Measurements from ENCODE around the gene RERE.

Gene RERE

GRCh38 chr1:8563944-8564537 lies 253.4 kb downstream of the RERE start:
- Histone ChIP-seq H2AFZ (ENCODE audit: low read depth, low read length) (no peak overlapping the region), H3K4me1 (ENCODE audit: insufficient read depth, low read length) (no peaks in the 10 kb centered on the region), H3K4me3 (ENCODE audit: low read depth in 1 of 2, low read length in 2 of 2) (no peak overlapping the region), H3K79me2 (ENCODE audit: insufficient read depth, low read length) (0 out of 2 replicates have a peak, but pooled peaks cover 3% of the 10 kb centered on the region), H3K36me3 (ENCODE audit: insufficient read depth, low read length) (no peaks in the 10 kb centered on the region), H3K9ac (ENCODE audit: low read depth, low read length) (no peak overlapping the region), H3K27ac (ENCODE audit: low read length) (no peak overlapping the region), H3K4me2 (ENCODE audit: insufficient read depth, low read length) (no peak overlapping the region), H3K27me3 (ENCODE audit: insufficient read depth, low read length, poor library complexity) (no peaks in the 10 kb centered on the region), H4K20me1 (ENCODE audit: insufficient read depth, low read length) (peaks cover 11% of the 10 kb centered on the region; the same call in 1 of the 2 replicates), H3K9me3 (ENCODE audit: insufficient read depth, low read length, severe bottlenecking) (no peaks in the 10 kb centered on the region)
- no peak for TF ChIP-seq CTCF (IDR thresholded peaks at IDR 0.05; ENCODE audit: borderline replicate concordance, extremely low read depth, low read length, poor library complexity, severe bottlenecking)
- no peak for TF ChIP-seq EZH2 (IDR thresholded peaks at IDR 0.05; ENCODE audit: borderline replicate concordance, low read depth, low read length, severe bottlenecking)
- DNase-seq (no peak), ATAC-seq (ENCODE audit: insufficient read depth, low read depth) (no peak)

GRCh38 chr1:8562881-8563865 lies 254.3 kb downstream of the RERE start:
- H3K4me2 ChIP-seq (ENCODE audit: insufficient read depth, low read length): no peak overlapping the region

GRCh38 chr1:8562222-8562621 lies 255.2 kb downstream of the RERE start:
- DNase-seq (no peak), ATAC-seq (ENCODE audit: insufficient read depth, low read depth) (no peak)
- H3K4me1 ChIP-seq (ENCODE audit: insufficient read depth, low read length): no peaks in the 10 kb centered on the region
- TF ChIP-seq CTCF (IDR thresholded peaks at IDR 0.05; ENCODE audit: borderline replicate concordance, extremely low read depth, low read length, poor library complexity, severe bottlenecking) (no peak), EZH2 (IDR thresholded peaks at IDR 0.05; ENCODE audit: borderline replicate concordance, low read depth, low read length, severe bottlenecking) (no peak)
- H3K9ac ChIP-seq (ENCODE audit: low read depth, low read length): no peak overlapping the region
- H3K79me2 ChIP-seq (ENCODE audit: insufficient read depth, low read length): 0 out of 2 replicates have a peak, but pooled peaks cover 3% of the 10 kb centered on the region
- H3K27me3 ChIP-seq (ENCODE audit: insufficient read depth, low read length, poor library complexity): no peaks in the 10 kb centered on the region
- no peaks in the 10 kb centered on the region for H3K36me3 ChIP-seq (ENCODE audit: insufficient read depth, low read length)
- H4K20me1 ChIP-seq (ENCODE audit: insufficient read depth, low read length): peaks cover 14% of the 10 kb centered on the region; the same call in 1 of the 2 replicates
- no peak overlapping the region for H3K27ac ChIP-seq (ENCODE audit: low read length)
- H3K4me2 ChIP-seq (ENCODE audit: insufficient read depth, low read length): no peak overlapping the region
- no peak overlapping the region for H3K4me3 ChIP-seq (ENCODE audit: low read depth in 1 of 2, low read length in 2 of 2)
- H2AFZ ChIP-seq (ENCODE audit: low read depth, low read length): no peak overlapping the region
- H3K9me3 ChIP-seq (ENCODE audit: insufficient read depth, low read length, severe bottlenecking): no peaks in the 10 kb centered on the region

More at GRCh38 chr1:8562881-8563865, 254.3 kb downstream of the RERE start:
- H3K27me3 ChIP-seq (ENCODE audit: insufficient read depth, low read length, poor library complexity): no peaks in the 10 kb centered on the region
- DNase-seq: no peak
- H3K9me3 ChIP-seq (ENCODE audit: insufficient read depth, low read length, severe bottlenecking): no peaks in the 10 kb centered on the region
- H4K20me1 ChIP-seq (ENCODE audit: insufficient read depth, low read length): peaks cover 13% of the 10 kb centered on the region; the same call in 1 of the 2 replicates
- H3K4me1 ChIP-seq (ENCODE audit: insufficient read depth, low read length): no peaks in the 10 kb centered on the region
- no peak overlapping the region for H3K9ac ChIP-seq (ENCODE audit: low read depth, low read length)
- no peak overlapping the region for H3K4me3 ChIP-seq (ENCODE audit: low read depth in 1 of 2, low read length in 2 of 2)
- H3K36me3 ChIP-seq (ENCODE audit: insufficient read depth, low read length): no peaks in the 10 kb centered on the region
- H2AFZ ChIP-seq (ENCODE audit: low read depth, low read length): no peak overlapping the region
- TF ChIP-seq CTCF (IDR thresholded peaks at IDR 0.05; ENCODE audit: borderline replicate concordance, extremely low read depth, low read length, poor library complexity, severe bottlenecking) (no peak), EZH2 (IDR thresholded peaks at IDR 0.05; ENCODE audit: borderline replicate concordance, low read depth, low read length, severe bottlenecking) (no peak)
- ATAC-seq (ENCODE audit: insufficient read depth, low read depth): no peak
- H3K79me2 ChIP-seq (ENCODE audit: insufficient read depth, low read length): 0 out of 2 replicates have a peak, but pooled peaks cover 3% of the 10 kb centered on the region
- no peak overlapping the region for H3K27ac ChIP-seq (ENCODE audit: low read length)
